Prostate gland (tissue), 2 donors: Measurements from ENCODE around the gene FGD5. TPM values are rescaled to one million over a fixed set of nuclear protein-coding genes. Genes with fewer than 3 reads are reported as not detected.

ENCODE experiments used
- DNase-seq: peaks from one replicate; pipeline ENCODE4 v3.0.0-alpha.2; 2019; ENCODE audit warnings: low spot score
- H3K27ac ChIP-seq, 2 donors: fragments of 200-600 bp; sonication (generic); 2 replicates each; pipeline ENCODE4 v1.5.1; 2017 to 2019
- H3K27me3 ChIP-seq: fragments of 200-600 bp; sonication (generic); replicated peaks from 2 replicates; pipeline ENCODE4 v1.5.1; 2019; ENCODE audit not compliant: insufficient read depth
- H3K36me3 ChIP-seq, 2 donors: fragments of 200-600 bp; sonication (generic); 1 replicate in 1 of 2; 2 replicates in 1 of 2; pipeline versions ENCODE4 v1.5.1 to v1.8.1; 2017 to 2019
- H3K4me1 ChIP-seq: fragments of 200-600 bp; sonication (generic); replicated peaks from 2 replicates; pipeline ENCODE4 v1.5.1; 2019
- H3K4me3 ChIP-seq, 2 donors: fragments of 200-600 bp; sonication (generic); 2 replicates each; pipeline ENCODE4 v1.5.1; 2017 to 2019
- H3K9me3 ChIP-seq: fragments of 200-600 bp; sonication (generic); 2 replicates; pipeline ENCODE4 v1.5.1; 2017
- CTCF ChIP-seq, 4 experiments: fragments of 200-600 bp in 2 of 4; fragments of 450-650 bp in 2 of 4; sonication (generic) in 2 of 4; IDR thresholded peaks; 1 replicate in 3 of 4; 2 replicates in 1 of 4; pipeline ENCODE4 v1.5.1; 2016 to 2019; ENCODE audit warnings: antibody characterized with exemption in 4 of 4, mild to moderate bottlenecking in 2 of 4, moderate library complexity in 2 of 4
- POLR2A ChIP-seq: fragments of 450-650 bp; IDR thresholded peaks from one replicate; pipeline ENCODE4 v1.6.1; 2016; ENCODE audit warnings: antibody characterized with exemption, mild to moderate bottlenecking
- POLR2AphosphoS5 ChIP-seq: sonication (generic); formaldehyde crosslinking; IDR thresholded peaks from one replicate; pipeline ENCODE4 v1.6.1; 2017; ENCODE audit warnings: antibody characterized with exemption
- WGBS: methylation state at CpG from one replicate; pipeline ENCODE4 v1.1.5; 2018; 5-methylcytosine and 5-hydroxymethylcytosine counted together
- intact Hi-C: fragments of 100-400 bp; cut with DNase I; formaldehyde crosslinking; loops from one replicate; pipeline ENCODE4 v1.14.2; 2022
- total RNA-seq, 2 donors: library from RNA; depleted of rRNA; stranded (reverse); fragments of >200 nt; gene quantifications; one replicate each; pipeline ENCODE4 v1.1.0, GENCODE V29; 2016

The FGD5 gene
- total RNA-seq, 2 donors from 2014 or later: 4.5 to 15.8 TPM

GRCh38 chr3:14857506-14857905, 38.7 kb downstream of the FGD5 start:
- intact Hi-C loops: no loop called here
- WGBS: 66% methylated on average over 3 of the region's 3 CpGs
- DNase-seq: no peak
- H3K27me3 ChIP-seq: no peaks in the 10 kb centered on the region
- H3K4me1 ChIP-seq: no peaks in the 10 kb centered on the region
- no peaks in the 10 kb centered on the region for H3K9me3 ChIP-seq
- no peaks in the 10 kb centered on the region for H3K36me3 ChIP-seq
- no peak overlapping the region for H3K4me3 ChIP-seq
- H3K27ac ChIP-seq: no peak overlapping the region
- no peak for TF ChIP-seq CTCF (IDR thresholded peaks at IDR 0.05)
- TF ChIP-seq POLR2A: no peak
- no peak for TF ChIP-seq POLR2AphosphoS5

GRCh38 chr3:14858105-14858504, 39.3 kb downstream of the FGD5 start:
- intact Hi-C loops: no loop called here
- H3K36me3 ChIP-seq: no peaks in the 10 kb centered on the region
- no peaks in the 10 kb centered on the region for H3K9me3 ChIP-seq
- H3K4me3 ChIP-seq: no peak overlapping the region
- TF ChIP-seq POLR2AphosphoS5 (no peak), POLR2A (no peak), CTCF (IDR thresholded peaks at IDR 0.05) (no peak)
- DNase-seq: no peak
- no peaks in the 10 kb centered on the region for H3K4me1 ChIP-seq
- 82% methylated on average over 1 of the region's 1 CpG for WGBS
- H3K27me3 ChIP-seq: no peaks in the 10 kb centered on the region
- H3K27ac ChIP-seq: no peak overlapping the region

GRCh38 chr3:14859880-14860279, 41.1 kb downstream of the FGD5 start:
- no peaks in the 10 kb centered on the region for H3K36me3 ChIP-seq
- H3K27ac ChIP-seq: no peak overlapping the region
- no peaks in the 10 kb centered on the region for H3K27me3 ChIP-seq
- H3K4me1 ChIP-seq: no peaks in the 10 kb centered on the region
- 92% methylated on average over 4 of the region's 4 CpGs for WGBS
- no peak overlapping the region for H3K4me3 ChIP-seq
- TF ChIP-seq CTCF (IDR thresholded peaks at IDR 0.05) (no peak), POLR2A (no peak)
- H3K9me3 ChIP-seq: no peaks in the 10 kb centered on the region
- intact Hi-C loops: no loop called here
- no peak for DNase-seq

- Histone ChIP-seq H3K4me3 (no peak overlapping the region), H3K4me1 (no peaks in the 10 kb centered on the region), H3K27me3 (no peaks in the 10 kb centered on the region), H3K9me3 (no peaks in the 10 kb centered on the region), H3K36me3 (no peaks in the 10 kb centered on the region), H3K27ac (no peak overlapping the region)
- TF ChIP-seq CTCF (IDR thresholded peaks at IDR 0.05): no peak
- no peak for TF ChIP-seq POLR2A
- no peak for TF ChIP-seq POLR2AphosphoS5
- DNase-seq: no peak
- 15% methylated on average over 7 of the region's 7 CpGs for WGBS
- intact Hi-C loops: no loop called here
Observed at GRCh38 chr3:14861031-14861430, 42.3 kb downstream of the FGD5 start.

GRCh38 chr3:14861446-14862302, 42.9 kb downstream of the FGD5 start:
- WGBS: 58% methylated on average over 8 of the region's 8 CpGs
- H3K27me3 ChIP-seq: no peaks in the 10 kb centered on the region
- no peak for DNase-seq
- no peak for TF ChIP-seq CTCF (IDR thresholded peaks at IDR 0.05)
- TF ChIP-seq POLR2A: no peak
- no peak for TF ChIP-seq POLR2AphosphoS5
- H3K27ac ChIP-seq: no peak overlapping the region
- no peaks in the 10 kb centered on the region for H3K36me3 ChIP-seq
- H3K9me3 ChIP-seq: no peaks in the 10 kb centered on the region
- H3K4me1 ChIP-seq: no peaks in the 10 kb centered on the region
- intact Hi-C loops: no loop called here
- no peak overlapping the region for H3K4me3 ChIP-seq
